Stimulated activated naive CD8-positive, alpha-beta T cell treated with anti-CD3 and anti-CD28 coated beads, Interleukin-15, Interleukin-2, amounts not matched to agents 100 U/mL and 50 U/mL, for 24 hours (primary cell): ENCODE measurements around the gene THAP7.
A peak's percentile ranks its signal among the peaks of the same experiment; 100 is the strongest.

Experiments used
- ATAC-seq: fragments of 150-1000 bp; cut with Tn5 transposase; one replicate; pipeline ENCODE4 v1.10.0; 2021
- DNase-seq: peaks from one replicate; pipeline ENCODE4 v3.0.0; 2021

The THAP7 gene

DNA sequence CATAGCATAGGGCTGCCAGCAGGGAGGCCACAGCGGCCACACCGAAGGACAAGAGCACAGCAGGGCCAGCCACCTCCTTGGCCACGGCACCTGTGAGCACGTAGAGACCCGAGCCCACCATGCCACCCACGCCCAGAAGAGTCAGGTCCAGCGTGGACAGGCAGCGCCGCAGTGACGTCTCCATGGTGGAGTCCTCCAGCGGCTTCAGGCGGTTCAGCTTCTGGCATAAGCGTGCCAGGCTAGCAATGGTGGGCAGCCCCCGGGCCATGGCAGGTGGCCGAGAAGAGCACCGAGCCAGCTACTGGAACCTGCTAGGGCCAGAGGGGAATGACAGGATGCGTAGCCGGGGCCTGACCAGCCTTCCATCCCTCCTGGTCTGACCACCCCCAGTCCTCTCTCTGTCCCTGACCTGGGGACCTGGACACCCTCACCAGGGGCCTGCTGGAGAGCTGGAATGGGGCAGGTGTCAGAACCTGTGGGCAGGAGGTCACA is 29.7 kb upstream of the THAP7 start:
- no peak for DNase-seq
- ATAC-seq: no peak

GRCh38 chr22:21030621-21031544 is 29.0 kb upstream of the THAP7 start:
- no peak for ATAC-seq

DNA sequence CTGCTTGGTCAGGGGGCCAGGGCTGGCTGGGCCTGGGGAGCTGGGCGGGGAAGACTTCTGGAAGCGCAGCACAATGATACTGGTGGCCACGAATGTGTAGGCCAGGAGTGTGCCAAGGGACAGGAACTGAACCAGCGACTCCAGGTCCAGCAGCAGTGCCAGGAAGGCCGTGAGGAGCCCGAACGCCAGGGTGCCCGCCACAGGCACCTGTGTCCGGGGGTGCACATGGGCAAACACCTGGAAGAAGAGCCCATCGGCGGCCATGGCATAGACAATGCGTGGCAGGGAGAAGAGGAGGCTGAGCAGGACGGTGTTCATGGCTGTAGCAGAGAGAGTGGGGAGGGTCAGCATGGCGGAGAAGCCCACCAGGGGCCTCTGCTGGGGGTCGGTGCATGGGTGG is 28.1 kb upstream of the THAP7 start:
- ATAC-seq: no peak
- DNase-seq: no peak

More at GRCh38 chr22:21030621-21031544, 29.0 kb upstream of the THAP7 start:
- DNase-seq: no peak

GRCh38 chr22:21029486-21030025 is 27.6 kb upstream of the THAP7 start:
- no peak for DNase-seq
- ATAC-seq: no peak

DNA sequence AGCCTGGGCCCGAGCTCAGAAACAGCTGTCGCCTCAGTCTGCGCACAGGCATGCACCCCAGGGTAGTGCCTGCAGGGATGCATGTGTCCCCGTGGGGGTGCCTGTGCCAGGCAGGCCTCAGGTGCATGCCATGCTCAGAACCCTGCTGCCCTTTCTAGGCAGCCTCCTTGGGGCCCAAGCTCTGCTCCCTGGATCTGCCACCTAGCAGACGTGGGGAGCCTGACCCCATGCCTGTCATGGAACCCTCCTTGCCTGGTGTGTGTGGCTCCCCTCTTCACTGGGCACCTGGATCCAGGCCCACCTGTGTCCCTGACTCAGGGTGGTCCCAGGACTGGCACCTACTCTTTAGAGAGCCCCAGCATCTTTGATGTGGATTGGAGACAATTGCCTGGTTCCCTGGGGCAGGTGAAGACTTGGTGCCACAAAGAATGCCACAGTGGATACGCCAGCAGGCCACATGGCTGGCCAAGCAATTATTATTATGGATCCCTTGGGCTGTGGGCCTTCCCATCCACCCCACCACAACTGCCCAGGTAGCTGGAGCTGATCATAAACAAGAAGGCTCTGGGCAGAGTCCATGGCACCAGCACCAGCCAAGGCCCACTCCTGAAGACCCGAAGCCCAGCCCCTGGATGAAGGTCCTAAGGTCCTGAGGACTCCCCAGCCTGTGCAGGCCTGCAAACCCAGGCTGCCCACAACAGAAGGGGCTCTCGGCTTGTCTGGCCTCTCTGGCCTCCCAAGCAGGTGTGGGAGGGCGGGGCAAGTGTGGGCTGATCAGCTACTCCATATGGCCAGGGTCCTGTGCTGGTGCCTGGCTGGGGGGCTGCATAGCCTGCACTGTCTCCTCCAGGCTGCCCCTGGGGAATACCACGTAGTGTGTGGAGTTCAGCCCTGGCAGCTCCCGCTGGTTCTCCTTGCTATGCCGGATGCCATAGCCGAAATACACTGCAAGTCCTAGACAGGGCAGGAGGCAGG is 26.6 kb upstream of the THAP7 start:
- no peak for DNase-seq
- ATAC-seq: no peak

DNA sequence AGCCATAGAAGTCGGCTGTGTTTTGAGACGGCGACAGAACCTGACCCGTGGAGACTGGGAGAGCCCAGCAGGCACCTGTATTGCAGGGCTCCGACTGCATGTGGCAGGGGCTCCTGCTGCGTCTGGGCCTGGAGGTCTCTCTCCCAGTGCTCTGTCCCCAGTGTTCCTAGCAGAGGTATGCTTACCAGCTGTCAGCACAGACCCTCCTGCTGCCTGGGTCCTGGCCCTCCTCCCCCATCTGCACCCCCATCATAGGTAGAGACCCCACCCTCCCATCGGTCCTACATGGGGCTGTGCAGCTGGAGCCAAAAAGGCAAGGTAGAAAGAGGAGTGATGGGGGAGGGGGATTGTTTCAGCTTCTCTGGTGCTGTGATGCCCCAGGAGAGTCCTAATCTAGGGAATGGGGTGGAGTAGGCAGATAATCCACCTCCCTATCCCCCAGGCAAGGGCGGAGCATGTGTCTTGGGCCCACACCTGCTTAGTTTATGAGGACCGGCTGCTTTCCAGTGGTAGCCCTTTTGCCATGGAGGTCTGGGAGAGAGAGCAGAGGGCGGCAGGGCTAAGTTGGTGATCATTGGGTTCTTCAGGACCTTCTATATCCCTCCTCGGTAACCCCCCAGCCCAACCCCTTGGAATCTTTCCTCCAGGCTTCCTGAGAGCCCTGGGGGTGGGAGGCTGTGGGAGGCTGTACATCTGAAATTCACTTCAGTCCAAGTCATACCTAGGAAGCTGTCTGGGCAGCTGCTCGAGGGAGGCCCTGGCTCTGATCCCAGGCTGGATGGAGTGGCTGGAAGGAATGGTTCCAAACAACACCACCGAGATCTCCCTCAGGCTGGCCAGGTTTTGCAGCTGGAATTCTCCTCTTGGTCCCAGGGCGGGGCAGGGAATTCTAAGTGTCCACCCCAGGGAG is 25.1 kb upstream of the THAP7 start:
- DNase-seq: no peak
- no peak for ATAC-seq

- DNase-seq: no peak
- no peak for ATAC-seq
Observed at GRCh38 chr22:21025763-21026755, 24.1 kb upstream of the THAP7 start.

- ATAC-seq (no peak), DNase-seq (no peak)
Observed at GRCh38 chr22:21025266-21025665, 23.3 kb upstream of the THAP7 start.

DNA sequence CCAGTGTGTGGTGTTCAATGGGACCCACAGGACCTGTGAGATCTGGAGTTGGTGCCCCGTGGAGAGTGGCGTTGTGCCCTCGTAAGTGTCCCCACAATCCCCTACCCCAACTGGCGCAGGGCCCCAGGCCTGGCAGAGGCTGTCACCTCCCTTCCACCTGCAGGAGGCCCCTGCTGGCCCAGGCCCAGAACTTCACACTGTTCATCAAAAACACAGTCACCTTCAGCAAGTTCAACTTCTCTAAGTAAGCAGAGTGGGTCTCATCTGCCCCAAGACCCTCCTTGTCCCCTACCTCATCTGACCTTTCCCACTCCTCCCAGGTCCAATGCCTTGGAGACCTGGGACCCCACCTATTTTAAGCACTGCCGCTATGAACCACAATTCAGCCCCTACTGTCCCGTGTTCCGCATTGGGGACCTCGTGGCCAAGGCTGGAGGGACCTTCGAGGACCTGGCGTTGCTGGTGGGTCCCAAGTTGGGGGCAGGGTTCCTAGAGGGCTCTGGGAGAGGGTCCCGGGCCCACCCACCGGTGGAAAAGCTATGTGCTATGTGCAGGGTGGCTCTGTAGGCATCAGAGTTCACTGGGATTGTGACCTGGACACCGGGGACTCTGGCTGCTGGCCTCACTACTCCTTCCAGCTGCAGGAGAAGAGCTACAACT is 21.2 kb upstream of the THAP7 start:
- no peak for ATAC-seq
- no peak for DNase-seq

DNA sequence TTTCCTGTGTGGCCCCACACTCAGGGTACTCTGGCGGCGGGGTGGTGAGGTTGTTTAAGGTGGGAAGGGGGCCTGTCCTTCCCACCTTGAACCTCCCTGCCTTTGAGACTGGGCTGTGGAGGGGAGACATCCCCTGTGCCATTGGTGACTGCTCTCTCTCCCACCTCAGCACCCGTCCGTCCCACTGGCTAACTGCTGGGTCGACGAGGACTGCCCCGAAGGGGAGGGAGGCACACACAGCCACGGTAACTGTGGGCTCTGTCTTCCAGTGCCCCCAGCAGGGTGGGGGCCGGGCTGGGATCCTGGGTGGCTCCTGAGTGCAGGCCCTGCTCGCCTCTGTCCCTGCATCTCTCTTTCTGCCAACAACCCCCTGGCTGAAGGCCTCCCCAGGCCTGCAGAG is 20.6 kb upstream of the THAP7 start:
- ATAC-seq (no peak), DNase-seq (no peak)

DNA sequence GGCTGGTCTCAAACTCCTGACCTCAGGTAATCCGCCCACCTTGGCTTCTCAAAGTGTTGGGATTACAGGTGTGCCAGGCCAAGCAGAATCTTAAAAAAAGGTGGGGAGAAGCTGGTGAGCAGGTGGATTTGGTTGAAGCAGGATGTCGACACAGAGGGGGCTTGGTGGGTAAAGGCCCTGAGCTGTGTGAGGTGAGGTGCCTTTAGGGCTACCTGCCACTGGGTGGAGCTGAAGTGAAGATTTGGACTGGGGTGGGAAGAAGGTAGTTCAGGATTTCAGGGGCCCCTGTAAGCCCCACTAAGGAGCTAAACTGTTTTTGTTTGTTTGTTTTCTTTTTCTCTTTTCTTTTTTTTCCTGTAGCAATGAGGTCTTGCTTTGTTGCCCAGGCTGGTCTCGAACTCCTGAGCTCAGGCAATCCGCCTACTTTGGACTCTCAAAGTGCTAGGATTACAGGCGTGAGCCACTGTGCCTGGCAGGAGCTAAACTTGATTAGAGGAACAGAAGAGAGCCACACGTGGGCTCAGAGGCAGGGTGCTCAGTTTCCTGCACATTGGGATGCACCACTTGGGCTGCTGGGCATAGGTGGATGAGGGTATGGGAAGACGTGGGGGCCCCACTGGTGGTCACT is 19.0 kb upstream of the THAP7 start:
- ATAC-seq (peak; percentile 58), DNase-seq (no peak)

DNA sequence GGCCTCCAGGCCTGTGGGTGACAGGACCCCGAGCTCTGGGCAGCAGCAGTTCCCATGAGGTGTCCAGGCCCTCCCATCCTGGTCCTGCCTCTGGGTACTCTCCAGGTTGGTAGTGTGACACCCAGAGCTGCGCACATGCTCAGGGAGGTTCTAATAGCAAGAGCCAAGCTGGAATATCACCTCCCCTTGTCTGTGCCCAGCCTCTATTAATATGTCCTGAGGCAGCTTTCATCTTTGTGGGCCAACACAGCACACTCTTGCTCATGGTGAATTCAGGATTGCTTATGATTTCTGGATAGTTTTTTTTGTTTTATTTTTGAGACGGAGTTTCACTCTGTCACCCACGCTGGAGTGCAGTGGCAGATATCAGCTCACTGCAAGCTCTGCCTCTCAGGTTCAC is 16.4 kb upstream of the THAP7 start:
- DNase-seq (no peak), ATAC-seq (no peak)

GRCh38 chr22:21016644-21017420 is 14.9 kb upstream of the THAP7 start:
- ATAC-seq (no peak), DNase-seq (no peak)

- DNase-seq (no peak), ATAC-seq (no peak)
Observed at GRCh38 chr22:21015466-21016006, 13.6 kb upstream of the THAP7 start.

DNA sequence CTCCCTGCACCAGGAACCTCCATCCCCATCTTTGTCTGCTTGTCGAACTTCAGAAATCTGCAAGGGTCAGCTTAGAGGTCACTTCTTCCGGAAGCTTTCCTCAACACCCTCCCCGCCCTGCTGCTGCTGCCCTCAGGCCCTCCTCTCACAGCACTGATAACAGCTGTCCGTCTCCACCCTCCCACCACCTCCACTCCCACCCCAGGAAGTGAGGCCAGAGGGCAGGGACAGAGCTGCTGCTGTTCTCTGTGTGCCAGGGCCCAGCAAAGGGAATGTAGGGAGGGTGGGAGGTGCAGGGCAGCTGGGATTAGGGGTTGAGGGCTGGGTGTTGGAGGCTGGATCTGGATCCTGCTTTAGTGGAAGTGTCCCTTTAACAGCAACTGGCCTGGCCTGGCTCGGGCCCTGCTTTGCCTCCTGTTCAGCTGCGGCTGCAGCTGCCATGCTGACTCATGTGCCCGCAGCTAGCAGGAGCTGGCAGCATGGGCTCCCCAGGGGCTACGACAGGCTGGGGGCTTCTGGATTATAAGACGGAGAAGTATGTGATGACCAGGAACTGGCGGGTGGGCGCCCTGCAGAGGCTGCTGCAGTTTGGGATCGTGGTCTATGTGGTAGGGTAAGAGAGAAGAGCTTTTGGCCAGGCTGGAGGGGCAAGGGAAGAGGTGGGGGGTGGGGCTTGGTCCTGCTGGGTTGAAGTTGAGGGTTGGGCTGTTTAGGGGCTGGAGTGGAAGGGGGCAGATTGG is 13.0 kb upstream of the THAP7 start, which contains the start of gene P2RX6:
P2RX6 (plus strand) TSS at position 440 of the 740 bp plus-strand sequence; CDS start at position 450, 10 bp downstream.
- no peak for DNase-seq
- no peak for ATAC-seq

DNA sequence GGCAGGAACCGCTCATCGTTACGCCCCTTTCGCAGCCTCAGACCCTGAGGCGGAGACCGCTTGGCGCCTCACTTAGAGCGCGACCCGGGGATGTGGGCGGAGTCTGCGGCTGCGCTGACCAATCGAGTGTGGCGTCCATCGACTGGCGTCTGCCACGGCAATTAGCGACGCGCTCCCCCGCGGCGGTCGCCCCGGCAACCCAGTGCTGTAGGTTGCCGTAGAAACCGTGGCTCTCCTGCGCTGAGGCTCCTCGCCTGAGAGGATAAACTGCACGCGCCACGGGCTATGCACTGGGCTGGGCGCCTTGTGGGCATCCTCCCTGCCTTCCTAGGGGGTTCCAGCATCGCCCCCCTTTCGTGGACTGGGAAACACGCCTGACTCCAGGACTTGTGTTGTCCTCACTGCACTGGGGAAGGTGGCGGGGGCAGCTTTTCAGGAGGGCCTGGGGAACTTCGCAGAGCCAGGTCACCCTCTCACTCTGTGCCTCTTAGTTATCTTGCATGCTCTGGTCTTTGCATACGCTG is 12.3 kb upstream of the THAP7 start:
- peak; percentile 92 for DNase-seq
- peak; percentile 96 for ATAC-seq
